IMR-90 (cell line): ENCODE results near the gene TSC22D4.
"Not testable (repeated sequence)": the region's sequence is repeated elsewhere in the genome, so short reads cannot be mapped to it uniquely, and the experiment has no call there.

Experiments used
- CEBPB ChIP-seq: IDR thresholded peaks from 2 replicates; pipeline ENCODE4 v1.6.1; 2012; ENCODE audit warnings: low read depth, low read length, improper control_type of control experiment
- CTCF ChIP-seq: conservative IDR thresholded peaks from 2 replicates; pipeline ENCODE4 v1.5.1; 2012; ENCODE audit warnings: mild to moderate bottlenecking, low read depth, low read length, improper control_type of control experiment
- POLR2A ChIP-seq: IDR thresholded peaks from 2 replicates; pipeline ENCODE4 v1.6.1; 2012; ENCODE audit warnings: mild to moderate bottlenecking, low read depth, low read length

GRCh38 chr7:100439244-100439643 is 39.8 kb downstream of the TSC22D4 start:
- not testable (repeated sequence) for TF ChIP-seq POLR2A, CEBPB, CTCF
